Activated CD8-positive, alpha-beta memory T cell treated with anti-CD3 and anti-CD28 coated beads for 36 hours (primary cell): ENCODE data around the gene EGFL8. TPM values are rescaled to one million over a fixed set of nuclear protein-coding genes. Genes with fewer than 3 reads are reported as not detected.

Source experiments
- CTCF ChIA-PET: fragments of 350-600 bp; sonication (Branson Sonifier 250); formaldehyde crosslinking; loops from one replicate; lab custom pipeline; 2021; ENCODE audit warnings: antibody characterized with exemption; lab: Charles Lee
- POLR2A ChIA-PET: fragments of 350-600 bp; sonication (Branson Sonifier 250); formaldehyde crosslinking; loops from one replicate; lab custom pipeline; 2021; ENCODE audit warnings: antibody characterized with exemption; lab: Charles Lee
- total RNA-seq, 2 experiments: library from RNA; stranded (reverse); gene quantifications; one replicate each; pipeline ENCODE4 v1.2.3, GENCODE V29; 2021

The EGFL8 gene
- total RNA-seq, 2 experiments from 2014 or later = 11.9 to 12.3 TPM

- ChIA-PET POLR2A (interaction anchor here (0.6 to 1.9 kb wide), 2 partner anchors 10 to 524 kb away, joined by 3 to 16 read pairs; no protein-coding TSS in a partner anchor), CTCF (interaction anchor here (1.3 to 1.4 kb wide), 2 partner anchors 10 to 12 kb away, joined by 4 read pairs; partner anchors contain the start of genes AGPAT1 and RNF5)
These were observed 24.1 kb downstream of the EGFL8 start for GRCh38 chr6:32188381-32189068.

GRCh38 chr6:32189069-32189741, 24.8 kb downstream of the EGFL8 start:
- CTCF ChIA-PET = no interaction called here
- POLR2A ChIA-PET = interaction anchor here (0.6 to 1.9 kb wide), 2 partner anchors 10 to 525 kb away, joined by 3 to 16 read pairs; no protein-coding TSS in a partner anchor

DNA sequence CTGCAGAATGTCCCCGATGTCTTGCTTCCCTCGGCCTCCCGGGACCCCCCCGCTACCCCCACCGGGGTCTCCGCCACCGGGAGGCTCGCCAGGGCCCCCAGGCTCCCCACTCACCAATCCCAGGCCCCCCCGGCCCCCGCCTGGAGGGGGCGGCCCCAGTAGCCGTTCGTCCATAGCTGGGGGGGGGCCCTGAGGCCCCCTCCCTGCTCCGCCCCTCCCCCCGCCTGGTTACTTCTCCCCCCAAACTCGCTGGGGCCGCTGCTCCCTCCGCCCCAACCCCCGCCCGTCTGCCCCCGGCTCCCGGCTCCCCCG, 25.3 kb downstream of the EGFL8 start:
- ChIA-PET POLR2A (interaction anchor here (0.8 to 1.9 kb wide), 2 partner anchors 11 to 61 kb away, joined by 3 to 16 read pairs; partner anchors contain the start of gene ATF6B), CTCF (interaction anchor here (1.4 kb wide), 1 partner anchor 71 kb away, joined by 5 read pairs; no protein-coding TSS in a partner anchor)

GRCh38 chr6:32190054-32190851, 25.9 kb downstream of the EGFL8 start, which contains the start of gene PBX2:
TSS of gene PBX2 (minus strand) at chr6:32190202. CDS start at chr6:32189915, 287 bp downstream.
- POLR2A ChIA-PET = interaction anchor here (0.5 to 1.9 kb wide), 3 partner anchors 11 to 292 kb away, joined by 3 to 16 read pairs (median 4); partner anchors contain the start of gene ATF6B
- CTCF ChIA-PET = interaction anchor here (1.4 kb wide), 1 partner anchor 72 kb away, joined by 5 read pairs; no protein-coding TSS in a partner anchor

DNA sequence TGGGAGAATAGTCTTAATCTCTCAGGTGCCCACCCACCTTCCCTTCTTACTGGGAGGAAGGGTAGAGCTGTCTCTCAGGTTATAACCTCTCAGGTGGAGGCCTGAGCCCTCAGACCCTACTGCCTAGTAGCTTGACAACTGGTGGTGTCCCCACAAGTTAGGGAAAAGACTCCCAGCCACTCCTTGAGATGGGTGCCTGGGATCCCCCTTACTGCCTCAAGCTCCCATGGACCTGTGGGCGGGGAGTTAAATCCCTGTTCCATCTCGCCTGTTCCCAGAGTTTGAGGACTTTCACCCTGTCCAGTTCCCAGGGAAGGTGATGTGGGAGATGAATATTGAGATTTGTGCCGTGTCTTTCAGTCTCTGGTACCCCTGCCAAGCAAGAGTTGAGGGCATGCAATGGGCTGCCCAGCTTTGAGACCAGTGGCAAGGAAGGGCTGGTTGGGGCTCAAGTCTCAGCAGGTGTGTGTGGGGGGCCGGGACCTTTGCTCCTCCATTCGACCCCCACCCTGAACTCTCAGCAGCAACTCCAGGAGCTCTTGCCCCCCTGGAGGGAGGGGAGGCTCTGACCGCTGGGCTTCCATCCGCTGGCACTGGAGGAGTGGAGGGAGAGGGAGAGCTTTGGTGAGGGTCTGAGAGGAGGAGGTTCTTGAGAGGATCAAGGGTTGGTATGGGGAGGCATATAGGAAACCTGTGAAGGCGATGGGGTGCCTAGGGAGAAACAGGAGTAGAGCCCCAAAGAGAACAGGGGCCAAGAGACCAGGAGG, 26.7 kb downstream of the EGFL8 start:
- ChIA-PET CTCF (interaction anchor here (1.4 kb wide), 1 partner anchor 73 kb away, joined by 5 read pairs; no protein-coding TSS in a partner anchor), POLR2A (interaction anchor here (0.5 to 0.9 kb wide), 2 partner anchors 8 to 293 kb away, joined by 3 to 4 read pairs; no protein-coding TSS in a partner anchor)

DNA sequence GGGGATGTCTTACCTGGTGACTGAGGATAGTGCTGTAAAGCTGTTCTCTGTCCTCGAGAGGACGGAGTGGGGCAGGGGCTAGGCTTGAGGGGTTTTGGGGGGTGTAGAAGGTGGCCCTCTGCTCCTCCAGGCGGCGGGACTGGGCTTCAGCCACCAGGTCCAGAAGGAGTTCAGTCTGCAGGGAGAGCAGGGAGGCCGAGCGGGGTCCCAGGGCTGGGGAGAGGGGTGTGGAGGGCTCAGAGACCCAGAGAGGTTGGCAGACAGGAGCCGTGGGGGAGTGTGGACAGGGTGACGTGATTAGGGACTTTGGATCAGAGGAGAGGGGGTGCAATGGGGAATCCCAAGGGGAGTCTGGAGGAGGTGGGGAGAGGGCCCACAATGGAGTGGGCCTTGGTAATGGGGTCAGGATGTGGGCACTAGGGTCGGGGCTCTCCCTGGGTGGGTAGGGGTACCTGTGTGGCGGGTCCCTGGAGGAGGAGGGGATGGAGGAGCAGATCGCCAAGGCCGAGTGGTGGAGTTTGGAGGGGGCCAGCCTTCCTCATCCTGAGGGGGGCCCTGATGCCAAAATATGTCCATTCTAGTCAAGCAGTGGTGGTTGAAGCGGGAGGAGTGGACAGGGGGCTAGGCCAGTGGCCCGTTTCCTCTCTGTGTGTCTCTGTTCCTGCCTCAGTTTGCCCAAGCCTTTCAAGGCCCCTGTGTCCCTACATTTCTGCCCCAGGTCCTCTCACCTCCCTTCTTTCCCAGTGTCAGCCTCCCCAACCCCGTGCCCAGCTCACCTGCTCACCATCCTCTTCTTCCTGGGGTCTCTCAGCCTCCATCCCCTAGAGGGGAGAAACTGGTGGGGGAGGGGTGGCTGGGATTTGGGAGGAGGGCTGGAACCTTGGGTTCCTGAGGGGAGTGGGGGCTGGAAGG, 27.6 kb downstream of the EGFL8 start:
- POLR2A ChIA-PET = interaction anchor here (0.9 to 1.8 kb wide), 3 partner anchors 9 to 16 kb away, joined by 3 to 7 read pairs (median 4); no protein-coding TSS in a partner anchor
- CTCF ChIA-PET = interaction anchor here (0.5 to 1.9 kb wide), 3 partner anchors 13 to 71 kb away, joined by 3 to 7 read pairs (median 7); partner anchors contain the start of gene RNF5

DNA sequence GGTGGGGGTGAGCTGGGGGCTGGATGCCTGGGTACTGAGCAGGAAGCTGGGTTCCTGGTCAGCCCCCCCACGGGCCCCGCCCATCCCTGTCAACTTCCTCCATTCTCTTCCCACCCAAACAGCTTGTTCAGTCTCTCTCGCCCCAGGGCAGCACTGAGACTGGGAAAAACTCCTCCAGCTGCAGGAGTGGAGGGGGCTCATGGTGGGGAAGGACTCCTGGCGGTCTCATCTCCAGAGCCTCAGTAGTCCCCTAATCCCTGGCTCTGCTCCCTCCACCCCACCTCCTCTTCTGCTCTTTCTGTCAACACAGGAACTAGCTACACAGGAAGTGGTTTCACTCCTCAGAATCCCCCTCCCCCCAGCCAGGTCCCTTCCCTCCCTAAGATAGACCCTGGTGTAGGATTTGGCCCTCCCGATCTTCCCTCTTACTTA, 28.2 kb downstream of the EGFL8 start, which contains the start of gene GPSM3:
Gene GPSM3, minus strand, starts transcription at position 36 of the 432 bp plus-strand sequence. CDS start 130 bp downstream, outside the sequence.
- POLR2A ChIA-PET = interaction anchor here (1.3 to 1.8 kb wide), 2 partner anchors 14 to 16 kb away, joined by 4 to 7 read pairs; no protein-coding TSS in a partner anchor
- CTCF ChIA-PET = interaction anchor here (1.3 to 1.9 kb wide), 2 partner anchors 14 to 72 kb away, joined by 3 to 7 read pairs; partner anchors contain the start of gene RNF5

- POLR2A ChIA-PET = interaction anchor here (1.3 to 1.8 kb wide), 2 partner anchors 14 to 17 kb away, joined by 4 to 7 read pairs; no protein-coding TSS in a partner anchor
- CTCF ChIA-PET = interaction anchor here (1.3 to 1.9 kb wide), 2 partner anchors 14 to 72 kb away, joined by 3 to 7 read pairs; partner anchors contain the start of gene RNF5
These were observed 28.7 kb downstream of the EGFL8 start for GRCh38 chr6:32193096-32193495.

GRCh38 chr6:32194388-32194787, 30.0 kb downstream of the EGFL8 start:
- CTCF ChIA-PET = interaction anchor here (1.7 kb wide), 1 partner anchor 12 kb away, joined by 5 read pairs; no protein-coding TSS in a partner anchor
- POLR2A ChIA-PET = no interaction called here

- ChIA-PET CTCF (interaction anchor here (0.5 to 1.7 kb wide), 8 partner anchors 8 to 68 kb away, joined by 3 to 6 read pairs (median 4); partner anchors contain the start of genes AGPAT1 and ATF6B), POLR2A (interaction anchor here (1.0 to 1.4 kb wide), 3 partner anchors 16 to 647 kb away, joined by 3 to 11 read pairs (median 6); partner anchors contain the start of gene ATF6B)
These were observed 30.6 kb downstream of the EGFL8 start for GRCh38 chr6:32194825-32195651.

- ChIA-PET CTCF (interaction anchor here (0.5 to 1.7 kb wide), 8 partner anchors 9 to 68 kb away, joined by 3 to 6 read pairs (median 4); partner anchors contain the start of genes AGPAT1 and ATF6B), POLR2A (interaction anchor here (1.0 to 1.4 kb wide), 3 partner anchors 16 to 646 kb away, joined by 3 to 11 read pairs (median 6); partner anchors contain the start of gene ATF6B)
These were observed 31.2 kb downstream of the EGFL8 start for GRCh38 chr6:32195652-32195901.

- ChIA-PET CTCF (interaction anchor here (0.6 to 1.7 kb wide), 9 partner anchors 9 to 788 kb away, joined by 3 to 6 read pairs (median 3); partner anchors contain the start of genes AGPAT1 and ATF6B), POLR2A (interaction anchor here (0.6 to 1.4 kb wide), 5 partner anchors 17 to 1396 kb away, joined by 3 to 11 read pairs (median 5); partner anchors contain the start of gene ATF6B)
These were observed 31.7 kb downstream of the EGFL8 start for GRCh38 chr6:32195902-32196681.

- POLR2A ChIA-PET = interaction anchor here (0.6 kb wide), 1 partner anchor 1395 kb away, joined by 3 read pairs; no protein-coding TSS in a partner anchor
- CTCF ChIA-PET = interaction anchor here (0.6 to 0.7 kb wide), 3 partner anchors 82 to 788 kb away, joined by 3 read pairs; no protein-coding TSS in a partner anchor
These were observed 32.6 kb downstream of the EGFL8 start for GRCh38 chr6:32196682-32197616.
